GM12878 (cell line): ENCODE results near the gene MZT2B. TPM values are rescaled to one million over a fixed set of nuclear protein-coding genes. Genes with fewer than 3 reads are reported as not detected.
"Not testable (repeated sequence)": the region's sequence is repeated elsewhere in the genome, so short reads cannot be mapped to it uniquely, and the experiment has no call there.

Experiments
- ATAC-seq: fragments of 200-7000 bp; cut with Tn5 transposase; 3 replicates; pipeline ENCODE4 v1.9.1; 2020; ENCODE audit warnings: mild to moderate bottlenecking, moderate library complexity
- BruUV-seq: library from RNA; stranded (reverse); fragments of 400-500 nt; replicated peaks from 2 replicates; lab custom pipeline; 2021; lab: Mats Ljungman, UMichigan
- CTCF ChIA-PET: fragments of 300-600 bp; sonication (Branson Sonifier 250); formaldehyde crosslinking; extraction: SDS; loops from one replicate; lab custom pipeline; 2021; ENCODE audit warnings: inconsistent platforms; lab: Yijun Ruan, JAX
- POLR2A ChIA-PET: fragments of 350-600 bp; formaldehyde crosslinking; extraction: SDS; loops from one replicate; lab custom pipeline; 2021; ENCODE audit warnings: inconsistent platforms; lab: Charles Lee
- RAD21 ChIA-PET: fragments of 300-600 bp; sonication (Branson Sonifier 250); formaldehyde crosslinking; loops from one replicate; lab custom pipeline; 2023; ENCODE audit warnings: antibody characterized with exemption; ENCODE audit not compliant: unreplicated experiment; lab: Charles Lee
- SMC1A ChIA-PET: fragments of 300-600 bp; sonication (Branson Sonifier 250); formaldehyde crosslinking; loops from one replicate; lab custom pipeline; 2023; ENCODE audit not compliant: unreplicated experiment, uncharacterized antibody; lab: Charles Lee
- DNase-seq: peaks from one replicate; pipeline ENCODE4 v3.0.0-alpha.2; 2011; ENCODE audit warnings: low read depth, low spot score
- FAIRE-seq: peaks from 3 replicates; lab custom pipeline; 2011; peaks lifted over from hg19 to GRCh38; lab: Jason Lieb, UNC
- H2AFZ ChIP-seq: 2 replicates; pipeline ENCODE4 v1.6.0; 2011; ENCODE audit warnings: low read depth, low read length, control low read depth; ENCODE audit not compliant: control insufficient read depth
- H3K27ac ChIP-seq: 2 replicates; pipeline ENCODE4 v1.5.1; 2011; ENCODE audit warnings: control low read depth; ENCODE audit not compliant: control insufficient read depth, insufficient read depth
- H3K27me3 ChIP-seq, 2 experiments: replicated peaks in 1 of 2; 2 replicates each; pipeline versions ENCODE4 v1.6.0 to v1.6.1; 2011; ENCODE audit warnings: low read length in 1 of 2; ENCODE audit not compliant: control insufficient read depth in 2 of 2, insufficient read depth in 2 of 2
- H3K36me3 ChIP-seq, 2 experiments: 2 replicates each; pipeline ENCODE4 v1.5.1; 2011; ENCODE audit warnings: low read length in 1 of 2; ENCODE audit not compliant: control insufficient read depth in 2 of 2, insufficient read depth in 2 of 2
- H3K4me1 ChIP-seq: 2 replicates; pipeline ENCODE4 v1.6.1; 2011; ENCODE audit warnings: mild to moderate bottlenecking, low read length, moderate library complexity, mixed read lengths; ENCODE audit not compliant: control insufficient read depth, insufficient read depth
- H3K4me2 ChIP-seq: 2 replicates; pipeline ENCODE4 v1.6.0; 2011; ENCODE audit warnings: control low read depth; ENCODE audit not compliant: control insufficient read depth, insufficient read depth
- H3K4me3 ChIP-seq: fragments of 200-600 bp; sonication (generic); 2 replicates; pipeline ENCODE4 v1.5.1; 2016
- H3K79me2 ChIP-seq: 2 replicates; pipeline ENCODE4 v1.6.0; 2011; ENCODE audit warnings: low read length; ENCODE audit not compliant: control insufficient read depth, insufficient read depth
- H3K9ac ChIP-seq: 2 replicates; pipeline ENCODE4 v1.8.0; 2011; ENCODE audit warnings: low read length, control low read depth, mixed read lengths; ENCODE audit not compliant: control insufficient read depth, insufficient read depth
- H3K9me3 ChIP-seq: replicated peaks from 3 replicates; pipeline ENCODE4 v1.5.1; 2011; ENCODE audit warnings: mild to moderate bottlenecking, low read length; ENCODE audit not compliant: control insufficient read depth, insufficient read depth
- H4K20me1 ChIP-seq: 2 replicates; pipeline ENCODE4 v1.6.0; 2011; ENCODE audit not compliant: control insufficient read depth, insufficient read depth
- WGBS: methylation state at CpG from one replicate; pipeline ENCODE4 v1.1.6; 2016; ENCODE audit warnings: low lambda C conversion rate; ENCODE audit not compliant: insufficient replicate concordance, insufficient coverage; ENCODE audit errors: missing lambda C conversion rate; 5-methylcytosine and 5-hydroxymethylcytosine counted together
- in situ Hi-C: fragments of 300-500 bp; cut with MboI; formaldehyde crosslinking; loops from 9 replicates; pipeline ENCODE4 v1.14.3; 2018; ENCODE audit warnings: mixed read lengths
- intact Hi-C: fragments of 100-400 bp; cut with micrococcal nuclease; formaldehyde crosslinking; loops from one replicate; pipeline ENCODE4 v1.14.2; 2022; ENCODE audit not compliant: unreplicated experiment
- polyA plus RNA-seq, 11 experiments: library from polyadenylated mRNA; depleted of rRNA in 4 of 11; unstranded in 6 of 11; stranded (reverse) in 5 of 11; fragments of >200 nt; fragmentation: Nextera tagmentation in 4 of 11; fragmentation: Illumina TruSeq in 1 of 11; extraction: Ambion mirVana in 4 of 11; extraction: Trizol in 1 of 11; gene quantifications; 1 replicate in 1 of 11; 2 replicates in 10 of 11; pipeline versions ENCODE4 v1.2.1 to v1.2.3, GENCODE V29; 2011 to 2016; ENCODE audit warnings: inconsistent platforms in 2 of 11, missing spikeins in 2 of 11, low read depth in 1 of 11
- total RNA-seq, 4 experiments: library from RNA; depleted of rRNA in 3 of 4; stranded (reverse); fragments of >200 nt in 3 of 4; fragmentation: Illumina TruSeq in 1 of 4; extraction: Trizol in 1 of 4; gene quantifications; 2 replicates each; pipeline versions ENCODE4 v1.2.1 to v1.2.3, GENCODE V29; 2013 to 2021

MZT2B gene
- total and polyA plus RNA-seq, 10 of the 15 experiments (the other 5 are each of a cell fraction or from before 2014, with no cell fraction given): 6.3 to 399 (median 198) TPM

DNA sequence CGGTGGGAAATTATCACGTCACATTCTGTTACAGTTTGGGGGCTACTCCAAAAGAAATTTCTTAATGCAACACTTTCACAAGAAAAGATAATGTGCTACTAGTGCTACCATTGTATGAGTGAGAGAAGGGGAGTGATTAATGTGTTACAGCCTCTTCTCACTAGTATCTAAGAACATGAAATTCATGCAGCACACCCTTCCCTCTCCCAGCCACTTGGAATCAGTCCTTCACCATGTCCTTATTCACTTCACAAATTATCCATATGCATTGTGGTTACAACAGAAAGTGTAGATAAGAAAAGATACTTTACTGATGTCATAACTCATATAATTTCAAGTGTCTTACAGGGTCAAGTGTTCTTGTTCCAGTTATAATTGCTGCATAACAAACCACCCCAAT lies 37.1 kb downstream of the MZT2B start:
- in situ Hi-C loops: loop anchor here (10.0 kb wide), 1 partner anchor 1236 kb away; no protein-coding TSS in a partner anchor
- H2AFZ ChIP-seq, DNase-seq, H4K20me1 ChIP-seq, H3K4me2 ChIP-seq, H3K4me3 ChIP-seq, intact Hi-C loops, H3K79me2 ChIP-seq, H3K27ac ChIP-seq, H3K9me3 ChIP-seq, H3K27me3 ChIP-seq, CTCF ChIA-PET, POLR2A ChIA-PET, SMC1A ChIA-PET, H3K4me1 ChIP-seq, H3K9ac ChIP-seq, H3K36me3 ChIP-seq, ATAC-seq, RAD21 ChIA-PET, FAIRE-seq, BruUV-seq: not testable (repeated sequence)
- 60% methylated on average over 2 of the region's 2 CpGs for WGBS

DNA sequence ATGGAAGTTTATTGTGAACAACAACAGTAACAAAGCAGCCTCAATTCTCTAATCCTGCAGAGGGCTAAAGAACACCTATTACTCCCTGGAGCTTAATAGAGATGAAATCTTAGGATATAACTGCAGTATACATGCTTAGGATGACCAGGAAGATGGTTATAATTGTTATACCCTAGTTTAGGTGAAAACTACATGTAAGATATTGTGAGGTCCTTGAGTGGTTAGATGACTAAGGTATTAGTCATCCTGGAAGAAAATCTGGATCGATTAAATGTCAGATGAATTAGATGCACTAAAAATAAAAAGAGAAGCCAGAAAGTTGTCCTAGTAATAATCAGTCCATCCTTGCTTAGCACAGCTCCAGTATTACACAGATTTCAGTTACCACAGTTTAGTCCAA lies 38.4 kb downstream of the MZT2B start:
- intact Hi-C loops, H2AFZ ChIP-seq, ATAC-seq, BruUV-seq, H3K9ac ChIP-seq, CTCF ChIA-PET, POLR2A ChIA-PET, H3K4me1 ChIP-seq, H3K4me3 ChIP-seq, H3K4me2 ChIP-seq, H3K27me3 ChIP-seq, H3K9me3 ChIP-seq, DNase-seq, H3K79me2 ChIP-seq, H3K27ac ChIP-seq, in situ Hi-C loops, H3K36me3 ChIP-seq, FAIRE-seq, RAD21 ChIA-PET, H4K20me1 ChIP-seq, SMC1A ChIA-PET: not testable (repeated sequence)
- WGBS: 0% methylated on average over 1 of the region's 1 CpG

DNA sequence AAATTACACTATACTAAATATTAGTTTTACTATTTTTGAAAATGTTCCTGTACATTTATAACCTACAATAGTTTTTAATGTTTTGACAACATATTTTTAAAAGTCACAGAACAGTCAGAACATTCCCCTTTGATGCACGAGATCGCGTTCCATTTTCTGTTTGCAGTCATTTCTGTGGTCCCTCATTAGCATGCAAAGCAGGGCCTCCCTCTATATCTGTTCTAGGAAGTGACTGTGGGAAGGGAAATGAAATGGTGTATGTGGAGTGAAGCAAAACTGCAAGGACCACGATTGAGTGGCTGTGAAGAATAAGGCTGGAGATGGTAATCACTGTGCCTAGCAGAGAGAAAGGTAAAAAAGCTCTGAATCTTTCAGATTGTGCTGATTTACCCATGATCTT lies 40.5 kb downstream of the MZT2B start:
- H3K9ac ChIP-seq, intact Hi-C loops, H4K20me1 ChIP-seq, in situ Hi-C loops, BruUV-seq, H3K27me3 ChIP-seq, DNase-seq, H3K27ac ChIP-seq, H3K9me3 ChIP-seq, CTCF ChIA-PET, SMC1A ChIA-PET, H3K4me1 ChIP-seq, H3K36me3 ChIP-seq, RAD21 ChIA-PET, H3K4me3 ChIP-seq, H3K4me2 ChIP-seq, H2AFZ ChIP-seq, POLR2A ChIA-PET, H3K79me2 ChIP-seq: not testable (repeated sequence)
- FAIRE-seq (peak; percentile 88), ATAC-seq (peak; percentile 57)
- WGBS: 0% methylated on average over 4 of the region's 4 CpGs

DNA sequence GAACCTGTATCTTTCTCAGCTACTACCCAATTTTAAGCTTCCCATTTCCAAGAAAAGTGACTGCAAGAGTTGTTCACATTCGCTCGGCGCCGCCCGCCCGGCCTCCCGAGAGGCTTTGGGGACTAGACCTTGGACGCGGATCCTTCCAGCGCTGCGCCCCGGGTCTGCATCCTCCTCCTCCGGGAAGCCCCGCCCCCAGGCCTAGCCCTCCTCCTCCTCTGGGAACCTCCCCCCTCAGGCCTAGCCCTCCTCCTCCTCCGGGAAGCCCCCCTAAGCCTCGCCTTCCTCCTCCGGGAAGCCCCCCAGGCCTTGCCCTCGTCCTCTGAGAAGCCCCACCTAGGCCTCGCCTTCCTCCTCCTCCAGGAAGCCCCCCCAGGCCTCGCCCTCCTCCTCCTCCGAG lies 45.9 kb downstream of the MZT2B start:
- H3K36me3 ChIP-seq, H3K9me3 ChIP-seq, H3K27me3 ChIP-seq, H3K4me3 ChIP-seq, H3K4me2 ChIP-seq, CTCF ChIA-PET, H3K4me1 ChIP-seq, POLR2A ChIA-PET, RAD21 ChIA-PET, H2AFZ ChIP-seq, intact Hi-C loops, H4K20me1 ChIP-seq, H3K79me2 ChIP-seq, FAIRE-seq, in situ Hi-C loops, DNase-seq, BruUV-seq, H3K9ac ChIP-seq, H3K27ac ChIP-seq, ATAC-seq, SMC1A ChIA-PET: not testable (repeated sequence)
- 93% methylated on average over 14 of the region's 21 CpGs for WGBS
